Measurements from ENCODE around the gene EXOSC2. TPM values are rescaled to one million over a fixed set of nuclear protein-coding genes. Genes with fewer than 3 reads are reported as not detected.

Gene EXOSC2
- total and polyA plus RNA-seq, 4 donors: 9.5 to 20.2 (median 17.8) TPM

DNA sequence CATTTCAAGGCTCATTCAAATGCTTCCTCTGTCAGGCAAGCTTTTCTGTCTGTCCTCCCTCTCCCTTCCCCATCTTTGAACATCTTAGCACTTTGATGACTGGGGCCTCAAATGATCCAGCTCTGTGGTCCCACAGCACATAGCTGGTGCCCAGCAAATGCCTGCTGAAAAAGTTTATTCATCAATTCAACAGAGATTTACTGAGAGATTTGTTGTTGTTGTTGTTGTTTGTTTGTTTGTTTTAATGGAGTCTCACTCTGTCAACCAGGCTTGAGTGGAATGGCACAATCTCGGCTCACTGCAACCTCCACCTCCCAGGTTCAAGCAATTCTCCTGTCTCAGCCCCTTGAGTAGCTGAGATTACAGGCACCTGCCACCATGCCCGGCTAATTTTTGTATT is 6.0 kb upstream of the EXOSC2 start:
- 82 to 86% methylated on average over 2 of the region's 2 CpGs for WGBS, 2 donors
- intact Hi-C loops (cut with DNase I): no loop called here
- H3K4me1 ChIP-seq (ENCODE audit: control insufficient read depth in 1 of 2, insufficient read depth in 2 of 2, low read length in 2 of 2): no peaks in the 10 kb centered on the region
- no peaks in the 10 kb centered on the region for H3K27me3 ChIP-seq (ENCODE audit: control insufficient read depth in 1 of 2, insufficient read depth in 2 of 2, low read length in 1 of 2)
- H3K4me3 ChIP-seq (ENCODE audit: low read length in 2 of 2): no peak overlapping the region
- no peak for DNase-seq
- H3K36me3 ChIP-seq (ENCODE audit: control insufficient read depth in 1 of 2, insufficient read depth in 2 of 2, low read length in 1 of 2): no peaks in the 10 kb centered on the region
- ATAC-seq (ENCODE audit: low FRiP score): no peak
- no peaks in the 10 kb centered on the region for H3K9me3 ChIP-seq (ENCODE audit: control insufficient read depth, low read length)
- no peak overlapping the region for H3K27ac ChIP-seq (ENCODE audit: low read depth in 1 of 2, low read length in 2 of 2)

DNA sequence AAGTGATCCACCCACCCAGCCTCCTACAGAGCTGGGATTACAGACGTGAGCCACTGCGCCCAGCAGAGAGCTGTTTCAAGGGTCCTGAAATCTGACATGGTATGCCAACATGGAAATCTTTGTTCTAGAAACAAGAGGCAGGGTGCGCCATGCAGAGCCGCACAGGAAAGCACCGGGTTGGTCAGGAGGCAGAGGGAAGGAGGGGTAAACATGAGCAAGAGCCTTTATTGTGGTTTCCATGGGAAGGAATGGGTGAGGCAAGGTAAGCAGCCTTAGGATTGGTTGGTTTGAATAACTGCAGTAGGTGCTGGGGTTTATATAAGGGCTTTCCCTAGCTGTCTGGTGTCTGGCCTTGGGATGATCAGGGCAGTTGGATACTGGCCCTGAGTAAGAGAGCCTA is 5.5 kb upstream of the EXOSC2 start:
- no peak for DNase-seq
- Histone ChIP-seq H3K4me1 (ENCODE audit: control insufficient read depth in 1 of 2, insufficient read depth in 2 of 2, low read length in 2 of 2) (no peaks in the 10 kb centered on the region), H3K36me3 (ENCODE audit: control insufficient read depth in 1 of 2, insufficient read depth in 2 of 2, low read length in 1 of 2) (no peaks in the 10 kb centered on the region), H3K27ac (ENCODE audit: low read depth in 1 of 2, low read length in 2 of 2) (no peak overlapping the region), H3K27me3 (ENCODE audit: control insufficient read depth in 1 of 2, insufficient read depth in 2 of 2, low read length in 1 of 2) (no peaks in the 10 kb centered on the region), H3K9me3 (ENCODE audit: control insufficient read depth, low read length) (no peaks in the 10 kb centered on the region), H3K4me3 (ENCODE audit: low read length in 2 of 2) (no peak overlapping the region)
- ATAC-seq (ENCODE audit: low FRiP score): no peak
- intact Hi-C loops (cut with DNase I): no loop called here
- WGBS, 2 donors: 80 to 86% methylated on average over 5 of the region's 5 CpGs

DNA sequence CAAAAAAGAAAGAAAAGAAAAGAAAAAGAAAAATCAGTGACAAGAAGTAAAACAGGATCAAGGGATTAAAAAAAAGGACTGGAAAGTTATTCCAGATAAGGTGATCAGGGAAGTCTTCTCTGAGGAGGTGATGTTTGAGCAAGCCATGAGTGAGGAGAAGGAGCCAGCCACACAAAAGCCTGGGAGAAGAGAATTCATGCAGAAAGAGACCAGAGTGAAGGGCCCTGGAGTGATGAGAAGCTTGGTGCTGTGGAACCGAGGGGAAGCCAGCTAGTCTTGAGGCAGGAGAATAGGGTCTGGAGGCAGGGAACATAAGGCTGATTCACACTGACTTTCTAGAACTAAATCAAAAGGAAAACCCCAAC is 4.0 kb upstream of the EXOSC2 start:
- H3K27ac ChIP-seq (ENCODE audit: low read depth in 1 of 2, low read length in 2 of 2): peak overlapping the region in 1 of 2 donors; percentile 83
- no peak overlapping the region for H3K4me3 ChIP-seq (ENCODE audit: low read length in 2 of 2)
- intact Hi-C loops (cut with DNase I): no loop called here
- H3K36me3 ChIP-seq (ENCODE audit: control insufficient read depth in 1 of 2, insufficient read depth in 2 of 2, low read length in 1 of 2): no peaks in the 10 kb centered on the region
- no peak for DNase-seq
- ATAC-seq (ENCODE audit: low FRiP score): no peak
- H3K9me3 ChIP-seq (ENCODE audit: control insufficient read depth, low read length): no peaks in the 10 kb centered on the region
- H3K27me3 ChIP-seq (ENCODE audit: control insufficient read depth in 1 of 2, insufficient read depth in 2 of 2, low read length in 1 of 2): no peaks in the 10 kb centered on the region
- 16 to 19% methylated on average over 1 of the region's 1 CpG for WGBS, 2 donors
- no peaks in the 10 kb centered on the region for H3K4me1 ChIP-seq (ENCODE audit: control insufficient read depth in 1 of 2, insufficient read depth in 2 of 2, low read length in 2 of 2)

DNA sequence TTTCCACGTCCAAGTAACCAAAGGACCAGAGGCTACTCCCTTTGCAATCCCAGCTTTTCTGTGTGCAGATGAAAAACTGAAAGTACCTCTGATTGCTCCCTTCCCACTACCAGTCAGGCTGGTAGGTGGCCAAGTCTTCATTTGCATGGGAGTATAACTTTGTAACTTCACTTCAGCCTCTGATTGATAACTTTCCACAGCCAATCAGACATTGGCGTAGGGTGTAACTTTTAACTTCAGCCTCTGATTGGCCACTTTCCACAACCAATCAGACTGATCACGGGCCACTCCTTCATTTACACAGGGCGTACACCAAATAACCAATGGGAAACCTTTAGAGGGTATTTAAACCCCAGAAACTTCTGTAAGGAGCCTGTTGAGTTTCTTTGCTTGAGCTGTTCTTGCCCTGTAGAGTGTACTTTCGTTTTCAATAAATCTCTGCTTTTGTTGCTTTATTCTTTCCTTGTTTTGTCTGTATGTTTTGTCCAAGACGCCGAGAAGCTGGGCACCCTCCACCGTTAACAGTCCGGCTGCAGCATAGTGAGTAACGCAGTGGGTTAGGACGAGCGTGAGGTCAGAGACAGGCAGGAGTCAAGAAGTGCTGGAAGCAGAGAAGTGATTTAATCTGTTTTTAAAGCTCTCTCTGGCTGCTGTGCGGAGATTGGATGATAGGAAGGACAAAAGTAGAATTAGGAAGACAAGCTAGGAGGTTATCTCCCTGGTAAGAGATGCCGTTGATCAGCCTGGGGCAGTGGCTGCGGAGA is 3.5 kb upstream of the EXOSC2 start:
- peak in 1 of 2 donors; percentile 73 for DNase-seq
- H3K27ac ChIP-seq (ENCODE audit: low read depth in 1 of 2, low read length in 2 of 2): peak overlapping the region in 1 of 2 donors; percentile 83

GRCh38 chr9:130692321-130692720 is 1.3 kb upstream of the EXOSC2 start:
- Histone ChIP-seq H3K27ac (ENCODE audit: low read depth in 1 of 2, low read length in 2 of 2) (no peak overlapping the region), H3K4me3 (ENCODE audit: low read length in 2 of 2) (no peak overlapping the region), H3K27me3 (ENCODE audit: control insufficient read depth in 1 of 2, insufficient read depth in 2 of 2, low read length in 1 of 2) (no peaks in the 10 kb centered on the region), H3K9me3 (ENCODE audit: control insufficient read depth, low read length) (no peaks in the 10 kb centered on the region), H3K4me1 (ENCODE audit: control insufficient read depth in 1 of 2, insufficient read depth in 2 of 2, low read length in 2 of 2) (no peaks in the 10 kb centered on the region), H3K36me3 (ENCODE audit: control insufficient read depth in 1 of 2, insufficient read depth in 2 of 2, low read length in 1 of 2) (no peaks in the 10 kb centered on the region)
- ATAC-seq (ENCODE audit: low FRiP score): no peak
- DNase-seq: no peak
- WGBS, 2 donors: 33 to 37% methylated on average over 25 of the region's 25 CpGs
- intact Hi-C loops (cut with DNase I): no loop called here

More for the DNA sequence above, 3.5 kb upstream of the EXOSC2 start:
- H3K9me3 ChIP-seq (ENCODE audit: control insufficient read depth, low read length): no peaks in the 10 kb centered on the region
- no peaks in the 10 kb centered on the region for H3K36me3 ChIP-seq (ENCODE audit: control insufficient read depth in 1 of 2, insufficient read depth in 2 of 2, low read length in 1 of 2)
- 30 to 38% methylated on average over 15 of the region's 15 CpGs for WGBS, 2 donors
- intact Hi-C loops (cut with DNase I): no loop called here
- no peaks in the 10 kb centered on the region for H3K4me1 ChIP-seq (ENCODE audit: control insufficient read depth in 1 of 2, insufficient read depth in 2 of 2, low read length in 2 of 2)
- ATAC-seq (ENCODE audit: low FRiP score): peak; percentile 87
- H3K27me3 ChIP-seq (ENCODE audit: control insufficient read depth in 1 of 2, insufficient read depth in 2 of 2, low read length in 1 of 2): no peaks in the 10 kb centered on the region
- H3K4me3 ChIP-seq (ENCODE audit: low read length in 2 of 2): peak overlapping the region; percentile 40 to 53

GRCh38 chr9:130693101-130693425 is 517 bp upstream of the EXOSC2 start:
- Histone ChIP-seq H3K4me1 (ENCODE audit: control insufficient read depth in 1 of 2, insufficient read depth in 2 of 2, low read length in 2 of 2) (no peaks in the 10 kb centered on the region), H3K4me3 (ENCODE audit: low read length in 2 of 2) (peak overlapping the region; percentile 31 to 57), H3K36me3 (ENCODE audit: control insufficient read depth in 1 of 2, insufficient read depth in 2 of 2, low read length in 1 of 2) (peaks cover 0 to under 1% of the 10 kb centered on the region in 2 donors), H3K27ac (ENCODE audit: low read depth in 1 of 2, low read length in 2 of 2) (peak overlapping the region in 1 of 2 donors; percentile 38), H3K9me3 (ENCODE audit: control insufficient read depth, low read length) (no peaks in the 10 kb centered on the region), H3K27me3 (ENCODE audit: control insufficient read depth in 1 of 2, insufficient read depth in 2 of 2, low read length in 1 of 2) (no peaks in the 10 kb centered on the region)
- intact Hi-C loops (cut with DNase I): no loop called here
- ATAC-seq (ENCODE audit: low FRiP score) (no peak), DNase-seq (no peak)
- 4 to 5% methylated on average over 8 of the region's 8 CpGs for WGBS, 2 donors

- ATAC-seq (ENCODE audit: low FRiP score): no peak
- H3K27me3 ChIP-seq (ENCODE audit: control insufficient read depth in 1 of 2, insufficient read depth in 2 of 2, low read length in 1 of 2): no peaks in the 10 kb centered on the region
- H3K4me1 ChIP-seq (ENCODE audit: control insufficient read depth in 1 of 2, insufficient read depth in 2 of 2, low read length in 2 of 2): no peaks in the 10 kb centered on the region
- DNase-seq: no peak
- intact Hi-C loops (cut with DNase I): no loop called here
- H3K4me3 ChIP-seq (ENCODE audit: low read length in 2 of 2): peak overlapping the region; percentile 44 to 48
- H3K36me3 ChIP-seq (ENCODE audit: control insufficient read depth in 1 of 2, insufficient read depth in 2 of 2, low read length in 1 of 2): peaks cover 0 to 4% of the 10 kb centered on the region in 2 donors
- H3K9me3 ChIP-seq (ENCODE audit: control insufficient read depth, low read length): no peaks in the 10 kb centered on the region
- WGBS, 2 donors: 2 to 3% methylated on average over 8 of the region's 8 CpGs
- no peak overlapping the region for H3K27ac ChIP-seq (ENCODE audit: low read depth in 1 of 2, low read length in 2 of 2)
Observed at GRCh38 chr9:130694205-130694604, 625 bp downstream of the EXOSC2 start.

DNA sequence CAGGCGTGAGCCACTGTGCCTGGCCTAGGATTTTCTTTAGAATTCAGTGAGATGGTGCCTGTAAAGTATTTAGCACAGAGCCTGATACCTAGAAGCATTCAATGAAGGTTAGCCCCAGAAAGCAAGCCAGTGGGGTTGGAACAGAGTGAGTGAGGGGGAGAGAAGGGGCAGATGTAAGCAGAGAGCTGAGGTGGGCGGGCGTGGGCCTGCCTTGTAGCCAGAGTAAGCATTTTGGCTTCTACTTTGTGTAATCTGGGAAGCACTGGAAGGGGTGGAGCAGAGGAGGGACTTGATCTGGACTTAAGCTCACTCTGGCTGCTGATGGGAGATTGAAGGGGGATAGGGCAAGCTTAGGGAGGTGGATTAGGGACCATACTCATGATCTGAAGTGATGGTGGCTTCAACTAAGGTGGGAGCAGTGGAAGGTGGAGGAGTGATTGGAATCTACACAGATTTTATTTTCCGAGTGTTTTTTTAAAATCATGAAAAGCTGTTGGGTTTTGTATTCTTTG is 2.6 kb downstream of the EXOSC2 start:
- intact Hi-C loops (cut with DNase I): no loop called here
- H3K4me1 ChIP-seq (ENCODE audit: control insufficient read depth in 1 of 2, insufficient read depth in 2 of 2, low read length in 2 of 2): no peaks in the 10 kb centered on the region

GRCh38 chr9:130696996-130697395 is 3.4 kb downstream of the EXOSC2 start:
- WGBS, 2 donors: 84 to 91% methylated on average over 8 of the region's 8 CpGs
- Histone ChIP-seq H3K27ac (ENCODE audit: low read depth in 1 of 2, low read length in 2 of 2) (no peak overlapping the region), H3K9me3 (ENCODE audit: control insufficient read depth, low read length) (no peaks in the 10 kb centered on the region), H3K4me1 (ENCODE audit: control insufficient read depth in 1 of 2, insufficient read depth in 2 of 2, low read length in 2 of 2) (no peaks in the 10 kb centered on the region), H3K27me3 (ENCODE audit: control insufficient read depth in 1 of 2, insufficient read depth in 2 of 2, low read length in 1 of 2) (no peaks in the 10 kb centered on the region), H3K4me3 (ENCODE audit: low read length in 2 of 2) (no peak overlapping the region), H3K36me3 (ENCODE audit: control insufficient read depth in 1 of 2, insufficient read depth in 2 of 2, low read length in 1 of 2) (peaks cover 0 to 7% of the 10 kb centered on the region in 2 donors)
- DNase-seq (no peak), ATAC-seq (ENCODE audit: low FRiP score) (no peak)
- intact Hi-C loops (cut with DNase I): no loop called here

More for the DNA sequence above, 2.6 kb downstream of the EXOSC2 start:
- Histone ChIP-seq H3K9me3 (ENCODE audit: control insufficient read depth, low read length) (no peaks in the 10 kb centered on the region), H3K36me3 (ENCODE audit: control insufficient read depth in 1 of 2, insufficient read depth in 2 of 2, low read length in 1 of 2) (peaks cover 0 to 7% of the 10 kb centered on the region in 2 donors), H3K27me3 (ENCODE audit: control insufficient read depth in 1 of 2, insufficient read depth in 2 of 2, low read length in 1 of 2) (no peaks in the 10 kb centered on the region), H3K4me3 (ENCODE audit: low read length in 2 of 2) (no peak overlapping the region), H3K27ac (ENCODE audit: low read depth in 1 of 2, low read length in 2 of 2) (no peak overlapping the region)
- DNase-seq (peak in 1 of 2 donors; percentile 8), ATAC-seq (ENCODE audit: low FRiP score) (no peak)
- WGBS, 2 donors: 83 to 93% methylated on average over 4 of the region's 4 CpGs
